PFSK-1 (cell line): ENCODE data around the gene SPRY1.

Source experiments
- POLR2AphosphoS5 ChIP-seq: IDR thresholded peaks from 2 replicates; pipeline ENCODE4 v1.6.1; 2012; ENCODE audit warnings: low read depth, mild to moderate bottlenecking, control low read depth, low read length, moderate library complexity
- SIN3A ChIP-seq: IDR thresholded peaks from 2 replicates; pipeline ENCODE4 v1.6.1; 2012; ENCODE audit warnings: mild to moderate bottlenecking, low read length, moderate library complexity, borderline replicate concordance; ENCODE audit not compliant: insufficient read depth
- TAF1 ChIP-seq: IDR thresholded peaks from 2 replicates; pipeline ENCODE4 v1.6.1; 2012; ENCODE audit warnings: low read length, control low read depth, borderline replicate concordance; ENCODE audit not compliant: insufficient read depth
- TF ChIP-seq, protein P1 (sequence below), 2 experiments: IDR thresholded peaks; 2 replicates each; pipeline versions ENCODE4 v1.6.1 to v1.8.0; 2011 to 2012; ENCODE audit warnings: low read depth in 2 of 2, low read length in 2 of 2, control low read depth in 1 of 2, inconsistent platforms in 1 of 2, mild to moderate bottlenecking in 1 of 2, moderate library complexity in 1 of 2; ENCODE audit not compliant: insufficient read depth in 1 of 2

DNA sequence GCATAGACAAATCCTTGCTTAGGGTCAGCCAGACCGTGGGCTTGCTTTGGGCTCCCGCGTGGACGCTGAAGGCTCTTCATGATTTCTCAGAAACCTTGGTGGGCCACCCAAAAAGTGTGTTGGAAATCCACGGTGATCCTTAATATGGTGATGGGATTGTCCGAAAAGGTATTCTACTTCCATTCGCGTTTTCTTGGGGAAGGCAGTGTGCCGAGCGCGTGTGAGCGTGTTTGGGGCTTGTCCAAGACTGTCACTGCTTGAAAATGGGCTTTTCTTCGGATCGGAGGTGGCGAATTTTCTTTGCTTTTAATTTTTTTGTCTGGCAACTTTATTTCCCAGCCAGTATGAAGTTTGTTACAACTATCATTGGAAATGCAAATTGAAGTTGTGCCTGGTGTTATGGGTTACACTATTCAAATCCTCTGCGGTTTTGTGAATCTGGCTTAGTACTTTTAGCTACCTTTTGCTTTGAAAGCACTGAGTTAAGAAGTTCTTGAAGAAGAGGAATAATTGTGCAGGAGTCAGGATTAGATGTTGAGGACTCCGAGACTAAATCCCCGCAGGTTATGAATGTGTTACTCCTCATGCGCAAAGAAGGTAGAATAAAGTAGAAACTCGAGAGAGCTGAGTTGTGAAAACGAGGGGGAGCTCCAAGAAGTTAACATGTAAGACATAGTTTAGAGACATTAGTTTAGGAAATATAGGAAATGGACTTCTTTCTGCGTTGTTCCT, 3.2 kb downstream of the SPRY1 start:
- TF ChIP-seq TAF1, result no peak
- TF ChIP-seq, protein P1, sequence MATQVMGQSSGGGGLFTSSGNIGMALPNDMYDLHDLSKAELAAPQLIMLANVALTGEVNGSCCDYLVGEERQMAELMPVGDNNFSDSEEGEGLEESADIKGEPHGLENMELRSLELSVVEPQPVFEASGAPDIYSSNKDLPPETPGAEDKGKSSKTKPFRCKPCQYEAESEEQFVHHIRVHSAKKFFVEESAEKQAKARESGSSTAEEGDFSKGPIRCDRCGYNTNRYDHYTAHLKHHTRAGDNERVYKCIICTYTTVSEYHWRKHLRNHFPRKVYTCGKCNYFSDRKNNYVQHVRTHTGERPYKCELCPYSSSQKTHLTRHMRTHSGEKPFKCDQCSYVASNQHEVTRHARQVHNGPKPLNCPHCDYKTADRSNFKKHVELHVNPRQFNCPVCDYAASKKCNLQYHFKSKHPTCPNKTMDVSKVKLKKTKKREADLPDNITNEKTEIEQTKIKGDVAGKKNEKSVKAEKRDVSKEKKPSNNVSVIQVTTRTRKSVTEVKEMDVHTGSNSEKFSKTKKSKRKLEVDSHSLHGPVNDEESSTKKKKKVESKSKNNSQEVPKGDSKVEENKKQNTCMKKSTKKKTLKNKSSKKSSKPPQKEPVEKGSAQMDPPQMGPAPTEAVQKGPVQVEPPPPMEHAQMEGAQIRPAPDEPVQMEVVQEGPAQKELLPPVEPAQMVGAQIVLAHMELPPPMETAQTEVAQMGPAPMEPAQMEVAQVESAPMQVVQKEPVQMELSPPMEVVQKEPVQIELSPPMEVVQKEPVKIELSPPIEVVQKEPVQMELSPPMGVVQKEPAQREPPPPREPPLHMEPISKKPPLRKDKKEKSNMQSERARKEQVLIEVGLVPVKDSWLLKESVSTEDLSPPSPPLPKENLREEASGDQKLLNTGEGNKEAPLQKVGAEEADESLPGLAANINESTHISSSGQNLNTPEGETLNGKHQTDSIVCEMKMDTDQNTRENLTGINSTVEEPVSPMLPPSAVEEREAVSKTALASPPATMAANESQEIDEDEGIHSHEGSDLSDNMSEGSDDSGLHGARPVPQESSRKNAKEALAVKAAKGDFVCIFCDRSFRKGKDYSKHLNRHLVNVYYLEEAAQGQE (IDR thresholded peaks at IDR 0.05; ENCODE audit: insufficient read depth in 1 of 2, low read depth in 2 of 2, low read length in 2 of 2), result no peak
- no peak for TF ChIP-seq POLR2AphosphoS5
- TF ChIP-seq SIN3A, result no peak
